LHCN-M2 (cell line): ENCODE data around the gene LLGL1. TPM values are rescaled to one million over a fixed set of nuclear protein-coding genes. Genes with fewer than 3 reads are reported as not detected.
A peak's percentile ranks its signal among the peaks of the same experiment; 100 is the strongest.

Experiments used
- DNase-seq: peaks from one replicate; pipeline ENCODE4 v3.0.0-alpha.2; 2012; ENCODE audit warnings: low read depth
- polyA plus RNA-seq: library from polyadenylated mRNA; unstranded; fragments of >200 nt; gene quantifications from one replicate; pipeline ENCODE4 v1.2.1, GENCODE V29; 2012; ENCODE audit warnings: missing spikeins
- total RNA-seq: library from RNA; depleted of rRNA; stranded (reverse); fragments of >200 nt; gene quantifications from 2 replicates; pipeline ENCODE4 v1.2.3, GENCODE V29; 2014; rRNA removed

The LLGL1 gene
- total RNA-seq = 53.3 and 53.7 TPM in 2 replicates
- 26.6 TPM for polyA plus RNA-seq

GRCh38 chr17:18225121-18225641 lies at the start of gene LLGL1:
TSS of gene LLGL1 (plus strand) at chr17:18225635. CDS start at chr17:18225683, 48 bp downstream.
- peak; percentile 91 for DNase-seq

- no peak for DNase-seq
Observed at GRCh38 chr17:18176176-18176575, 49.3 kb upstream of the LLGL1 start.

- DNase-seq = no peak
Observed at GRCh38 chr17:18177133-18177532, 48.3 kb upstream of the LLGL1 start.

GRCh38 chr17:18177722-18178121 lies 47.7 kb upstream of the LLGL1 start:
- no peak for DNase-seq

GRCh38 chr17:18179196-18179595 lies 46.2 kb upstream of the LLGL1 start:
- DNase-seq = no peak

- no peak for DNase-seq
Observed at GRCh38 chr17:18179804-18180203, 45.6 kb upstream of the LLGL1 start.

- no peak for DNase-seq
Observed at GRCh38 chr17:18181358-18181757, 44.1 kb upstream of the LLGL1 start.

GRCh38 chr17:18182110-18182977 lies 43.1 kb upstream of the LLGL1 start:
- peak; percentile 5 for DNase-seq

GRCh38 chr17:18182978-18183333 lies 42.5 kb upstream of the LLGL1 start:
- DNase-seq = peak; percentile 82

GRCh38 chr17:18183334-18184142 lies 41.9 kb upstream of the LLGL1 start, which contains the start of gene ALKBH5:
TSS of gene ALKBH5 (plus strand) at chr17:18183828. CDS start at chr17:18184244, 416 bp downstream.
- peak; percentile 99 for DNase-seq

GRCh38 chr17:18184143-18185031 lies 41.0 kb upstream of the LLGL1 start:
- DNase-seq = peak; percentile 38

GRCh38 chr17:18185391-18185790 lies 40.0 kb upstream of the LLGL1 start:
- DNase-seq = peak; percentile 57

- DNase-seq = peak; percentile 71
Observed at GRCh38 chr17:18185832-18186626, 39.4 kb upstream of the LLGL1 start.

GRCh38 chr17:18186627-18186982 lies 38.8 kb upstream of the LLGL1 start:
- peak; percentile 5 for DNase-seq

GRCh38 chr17:18187226-18187625 lies 38.2 kb upstream of the LLGL1 start:
- DNase-seq = no peak

- DNase-seq = peak; percentile 74
Observed at GRCh38 chr17:18187821-18188761, 37.3 kb upstream of the LLGL1 start.

GRCh38 chr17:18190628-18191235 lies 34.7 kb upstream of the LLGL1 start:
- no peak for DNase-seq

GRCh38 chr17:18191236-18191667 lies 34.2 kb upstream of the LLGL1 start:
- no peak for DNase-seq

- no peak for DNase-seq
Observed at GRCh38 chr17:18191967-18192366, 33.5 kb upstream of the LLGL1 start.
